ENCODE measurements around the gene TIAM1.

Gene TIAM1

DNA sequence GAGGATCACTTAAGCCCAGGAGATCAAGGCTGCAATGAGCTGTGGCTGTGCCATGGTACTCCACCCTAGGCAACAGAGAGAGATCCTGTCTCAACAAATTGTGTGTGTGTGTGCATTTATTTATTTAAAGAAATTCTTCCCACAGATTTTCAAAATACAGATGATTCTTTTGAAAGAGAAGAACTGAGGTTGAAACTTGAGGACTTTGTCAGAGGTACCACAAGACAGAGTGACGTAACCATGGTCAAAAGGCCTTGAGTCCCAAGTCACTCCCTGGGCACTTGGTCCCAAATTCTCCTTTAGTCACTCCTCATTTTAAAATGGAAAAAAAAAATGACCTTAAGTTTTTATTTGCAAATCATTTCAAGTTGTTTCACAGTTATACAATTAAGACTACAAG is 57.4 kb downstream of the TIAM1 start:
- Histone ChIP-seq H3K4me1 (ENCODE audit: control insufficient read depth, insufficient read depth, low read length) (peaks cover 16% of the 10 kb centered on the region), H3K27me3 (ENCODE audit: control insufficient read depth, insufficient read depth, low read length) (no peaks in the 10 kb centered on the region), H3K9ac (ENCODE audit: low read length) (no peak overlapping the region), H3K9me3 (ENCODE audit: control insufficient read depth, insufficient read depth, low read depth, low read length) (peaks cover 13% of the 10 kb centered on the region), H3K36me3 (ENCODE audit: control insufficient read depth, insufficient read depth, low read length) (no peaks in the 10 kb centered on the region), H3K27ac (ENCODE audit: low read depth, low read length) (no peak overlapping the region), H3K4me3 (ENCODE audit: low read depth, low read length) (no peak overlapping the region)

DNA sequence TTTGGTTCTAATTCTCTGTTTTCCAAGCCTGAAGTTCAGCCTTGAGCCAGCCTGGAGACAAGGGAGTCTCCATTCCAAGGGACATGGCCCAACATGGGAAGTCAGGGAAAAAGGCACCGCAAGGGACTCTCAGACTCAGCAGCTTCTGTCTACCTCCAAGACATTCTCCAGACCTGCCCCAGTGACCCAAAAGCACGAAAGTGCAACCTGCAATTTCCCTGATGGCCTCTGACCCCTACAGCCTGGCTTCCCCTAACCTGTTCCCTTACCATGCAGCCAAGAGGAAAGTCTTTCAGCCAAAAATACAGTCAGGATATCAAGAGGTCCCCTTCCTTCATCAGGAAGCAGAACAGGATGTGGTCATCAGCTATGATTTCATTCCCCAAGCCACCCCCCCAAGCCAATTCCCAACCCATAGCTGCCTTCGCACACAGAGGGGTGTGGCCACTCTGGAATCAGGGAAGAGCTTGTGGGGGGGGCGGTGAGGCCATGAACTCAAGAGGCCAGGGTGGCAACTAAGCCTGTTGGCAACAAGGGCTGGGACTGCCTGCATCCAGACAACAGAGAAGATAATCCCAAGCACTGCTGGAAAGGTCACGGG is 59.2 kb downstream of the TIAM1 start:
- peaks cover 22% of the 10 kb centered on the region for H3K4me1 ChIP-seq (ENCODE audit: control insufficient read depth, insufficient read depth, low read length)
- no peaks in the 10 kb centered on the region for H3K36me3 ChIP-seq (ENCODE audit: control insufficient read depth, insufficient read depth, low read length)
- H3K4me3 ChIP-seq (ENCODE audit: low read depth, low read length) = no peak overlapping the region
- H3K9ac ChIP-seq (ENCODE audit: low read length) = no peak overlapping the region
- H3K27me3 ChIP-seq (ENCODE audit: control insufficient read depth, insufficient read depth, low read length) = no peaks in the 10 kb centered on the region
- peaks cover 13% of the 10 kb centered on the region for H3K9me3 ChIP-seq (ENCODE audit: control insufficient read depth, insufficient read depth, low read depth, low read length)
- H3K27ac ChIP-seq (ENCODE audit: low read depth, low read length) = no peak overlapping the region

GRCh38 chr21:31283025-31283424 is 61.0 kb downstream of the TIAM1 start:
- Histone ChIP-seq H3K36me3 (ENCODE audit: control insufficient read depth, insufficient read depth, low read length) (no peaks in the 10 kb centered on the region), H3K27me3 (ENCODE audit: control insufficient read depth, insufficient read depth, low read length) (no peaks in the 10 kb centered on the region), H3K9me3 (ENCODE audit: control insufficient read depth, insufficient read depth, low read depth, low read length) (peaks cover 4% of the 10 kb centered on the region; the same call in 1 of the 2 replicates), H3K27ac (ENCODE audit: low read depth, low read length) (no peak overlapping the region), H3K4me1 (ENCODE audit: control insufficient read depth, insufficient read depth, low read length) (peaks cover 24% of the 10 kb centered on the region), H3K9ac (ENCODE audit: low read length) (no peak overlapping the region), H3K4me3 (ENCODE audit: low read depth, low read length) (no peak overlapping the region)

GRCh38 chr21:31282095-31282709 is 61.9 kb downstream of the TIAM1 start:
- Histone ChIP-seq H3K27ac (ENCODE audit: low read depth, low read length) (no peak overlapping the region), H3K4me1 (ENCODE audit: control insufficient read depth, insufficient read depth, low read length) (peaks cover 24% of the 10 kb centered on the region), H3K27me3 (ENCODE audit: control insufficient read depth, insufficient read depth, low read length) (no peaks in the 10 kb centered on the region), H3K9me3 (ENCODE audit: control insufficient read depth, insufficient read depth, low read depth, low read length) (no peaks in the 10 kb centered on the region), H3K36me3 (ENCODE audit: control insufficient read depth, insufficient read depth, low read length) (no peaks in the 10 kb centered on the region), H3K4me3 (ENCODE audit: low read depth, low read length) (no peak overlapping the region), H3K9ac (ENCODE audit: low read length) (no peak overlapping the region)

DNA sequence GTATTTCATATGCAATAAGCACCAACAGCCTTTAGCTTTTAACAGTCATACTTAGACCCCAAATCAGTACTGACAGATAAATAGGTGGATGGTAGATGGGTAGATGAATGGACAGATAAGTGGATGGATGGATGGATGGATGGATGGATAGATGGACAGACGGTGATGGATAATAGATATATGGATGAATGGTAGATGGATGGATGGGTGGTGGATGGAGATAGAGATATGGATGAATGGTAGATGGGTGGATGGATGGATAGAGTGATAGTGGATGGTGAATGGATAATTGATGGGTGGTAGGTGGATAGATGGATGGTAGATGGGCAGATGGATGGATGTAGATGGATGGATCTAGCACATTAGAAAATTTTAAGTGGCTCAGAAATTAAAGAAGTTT is 62.5 kb downstream of the TIAM1 start:
- Histone ChIP-seq H3K4me1 (ENCODE audit: control insufficient read depth, insufficient read depth, low read length) (peaks cover 29% of the 10 kb centered on the region), H3K27me3 (ENCODE audit: control insufficient read depth, insufficient read depth, low read length) (no peaks in the 10 kb centered on the region), H3K36me3 (ENCODE audit: control insufficient read depth, insufficient read depth, low read length) (no peaks in the 10 kb centered on the region), H3K27ac (ENCODE audit: low read depth, low read length) (no peak overlapping the region), H3K9ac (ENCODE audit: low read length) (no peak overlapping the region), H3K4me3 (ENCODE audit: low read depth, low read length) (no peak overlapping the region), H3K9me3 (ENCODE audit: control insufficient read depth, insufficient read depth, low read depth, low read length) (no peaks in the 10 kb centered on the region)

DNA sequence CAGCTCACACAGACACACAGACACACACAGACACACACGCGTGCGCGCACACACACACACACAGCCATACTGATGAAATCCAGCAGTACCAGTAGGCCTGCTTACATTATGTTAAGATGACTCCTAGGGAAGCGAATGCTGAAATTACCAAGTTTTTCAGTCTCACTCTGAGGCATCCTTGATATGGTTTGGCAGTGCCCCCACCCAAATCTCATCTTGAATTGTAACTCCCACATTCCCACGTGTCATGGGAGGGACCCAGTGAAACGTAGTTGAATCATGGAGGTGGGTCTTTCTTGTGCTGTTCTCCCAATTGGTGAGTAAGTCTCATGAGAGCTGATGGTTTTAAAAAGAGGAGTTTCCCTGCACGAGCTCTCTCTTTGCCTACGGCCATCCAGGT is 64.1 kb downstream of the TIAM1 start:
- H3K27ac ChIP-seq (ENCODE audit: low read depth, low read length) = no peak overlapping the region
- H3K9me3 ChIP-seq (ENCODE audit: control insufficient read depth, insufficient read depth, low read depth, low read length) = no peaks in the 10 kb centered on the region

DNA sequence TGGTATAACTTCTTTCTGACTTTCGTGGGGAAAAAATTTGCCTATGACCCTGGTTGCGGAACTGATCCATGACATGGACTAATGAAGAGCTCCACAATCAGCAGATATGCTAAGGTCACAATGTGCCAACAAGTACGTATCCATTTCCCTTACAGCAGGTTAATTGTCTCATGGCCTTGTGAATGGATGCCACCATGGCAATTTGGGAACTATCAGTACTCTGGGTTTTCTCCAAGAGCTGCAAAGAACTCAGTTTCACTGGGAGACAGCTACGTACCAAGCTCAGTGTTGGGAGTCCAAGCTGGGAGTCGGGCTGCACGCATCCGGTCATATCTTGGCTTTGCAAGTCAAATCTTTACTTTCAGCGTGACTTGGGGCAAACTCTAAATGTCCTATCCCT is 64.8 kb downstream of the TIAM1 start:
- Histone ChIP-seq H3K27ac (ENCODE audit: low read depth, low read length) (no peak overlapping the region), H3K9me3 (ENCODE audit: control insufficient read depth, insufficient read depth, low read depth, low read length) (no peaks in the 10 kb centered on the region)

More for the DNA sequence above, 64.1 kb downstream of the TIAM1 start:
- no peaks in the 10 kb centered on the region for H3K36me3 ChIP-seq (ENCODE audit: control insufficient read depth, insufficient read depth, low read length)
- H3K9ac ChIP-seq (ENCODE audit: low read length) = no peak overlapping the region
- peaks cover 30% of the 10 kb centered on the region for H3K4me1 ChIP-seq (ENCODE audit: control insufficient read depth, insufficient read depth, low read length)
- no peak overlapping the region for H3K4me3 ChIP-seq (ENCODE audit: low read depth, low read length)
- H3K27me3 ChIP-seq (ENCODE audit: control insufficient read depth, insufficient read depth, low read length) = no peaks in the 10 kb centered on the region

GRCh38 chr21:31278511-31279130 is 65.4 kb downstream of the TIAM1 start:
- Histone ChIP-seq H3K4me3 (ENCODE audit: low read depth, low read length) (no peak overlapping the region), H3K36me3 (ENCODE audit: control insufficient read depth, insufficient read depth, low read length) (no peaks in the 10 kb centered on the region), H3K4me1 (ENCODE audit: control insufficient read depth, insufficient read depth, low read length) (peaks cover 17% of the 10 kb centered on the region; the same call in 1 of the 2 replicates), H3K27ac (ENCODE audit: low read depth, low read length) (no peak overlapping the region), H3K27me3 (ENCODE audit: control insufficient read depth, insufficient read depth, low read length) (no peaks in the 10 kb centered on the region), H3K9ac (ENCODE audit: low read length) (no peak overlapping the region), H3K9me3 (ENCODE audit: control insufficient read depth, insufficient read depth, low read depth, low read length) (no peaks in the 10 kb centered on the region; the same call in 1 of the 2 replicates)

More for the DNA sequence above, 64.8 kb downstream of the TIAM1 start:
- Histone ChIP-seq H3K27me3 (ENCODE audit: control insufficient read depth, insufficient read depth, low read length) (no peaks in the 10 kb centered on the region), H3K4me1 (ENCODE audit: control insufficient read depth, insufficient read depth, low read length) (peaks cover 23% of the 10 kb centered on the region), H3K36me3 (ENCODE audit: control insufficient read depth, insufficient read depth, low read length) (no peaks in the 10 kb centered on the region), H3K9ac (ENCODE audit: low read length) (no peak overlapping the region), H3K4me3 (ENCODE audit: low read depth, low read length) (no peak overlapping the region)

DNA sequence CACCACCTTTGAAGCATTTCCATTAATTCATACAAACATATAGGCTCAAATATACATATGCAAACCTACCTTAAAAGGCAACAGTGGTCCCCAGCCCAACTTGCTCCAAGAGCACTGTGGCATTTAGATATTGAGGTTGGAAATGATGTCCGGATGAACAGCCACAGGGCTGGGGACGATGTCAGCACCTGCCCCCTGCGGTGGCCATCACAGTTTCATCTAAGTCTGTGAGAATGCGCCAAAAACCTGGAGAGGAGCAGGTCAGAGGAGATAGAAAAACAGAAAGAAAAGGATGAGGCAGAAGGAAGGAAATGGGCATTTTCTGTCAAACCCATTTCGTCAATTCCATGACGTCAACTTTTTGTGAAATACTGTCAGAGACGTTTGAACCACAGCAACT is 67.4 kb downstream of the TIAM1 start:
- H3K9me3 ChIP-seq (ENCODE audit: control insufficient read depth, insufficient read depth, low read depth, low read length) = no peaks in the 10 kb centered on the region; the same call in 1 of the 2 replicates
- no peaks in the 10 kb centered on the region for H3K36me3 ChIP-seq (ENCODE audit: control insufficient read depth, insufficient read depth, low read length)
- H3K27ac ChIP-seq (ENCODE audit: low read depth, low read length) = no peak overlapping the region
- H3K4me1 ChIP-seq (ENCODE audit: control insufficient read depth, insufficient read depth, low read length) = peaks cover 17% of the 10 kb centered on the region; the same call in 1 of the 2 replicates
- no peak overlapping the region for H3K4me3 ChIP-seq (ENCODE audit: low read depth, low read length)
- no peak overlapping the region for H3K9ac ChIP-seq (ENCODE audit: low read length)
- no peaks in the 10 kb centered on the region for H3K27me3 ChIP-seq (ENCODE audit: control insufficient read depth, insufficient read depth, low read length)

- Histone ChIP-seq H3K27ac (ENCODE audit: low read depth, low read length) (no peak overlapping the region), H3K36me3 (ENCODE audit: control insufficient read depth, insufficient read depth, low read length) (no peaks in the 10 kb centered on the region), H3K9ac (ENCODE audit: low read length) (no peak overlapping the region), H3K4me1 (ENCODE audit: control insufficient read depth, insufficient read depth, low read length) (peaks cover 17% of the 10 kb centered on the region; the same call in 1 of the 2 replicates), H3K9me3 (ENCODE audit: control insufficient read depth, insufficient read depth, low read depth, low read length) (no peaks in the 10 kb centered on the region; the same call in 1 of the 2 replicates), H3K4me3 (ENCODE audit: low read depth, low read length) (no peak overlapping the region), H3K27me3 (ENCODE audit: control insufficient read depth, insufficient read depth, low read length) (no peaks in the 10 kb centered on the region)
These were observed 68.2 kb downstream of the TIAM1 start for GRCh38 chr21:31275901-31276300.

DNA sequence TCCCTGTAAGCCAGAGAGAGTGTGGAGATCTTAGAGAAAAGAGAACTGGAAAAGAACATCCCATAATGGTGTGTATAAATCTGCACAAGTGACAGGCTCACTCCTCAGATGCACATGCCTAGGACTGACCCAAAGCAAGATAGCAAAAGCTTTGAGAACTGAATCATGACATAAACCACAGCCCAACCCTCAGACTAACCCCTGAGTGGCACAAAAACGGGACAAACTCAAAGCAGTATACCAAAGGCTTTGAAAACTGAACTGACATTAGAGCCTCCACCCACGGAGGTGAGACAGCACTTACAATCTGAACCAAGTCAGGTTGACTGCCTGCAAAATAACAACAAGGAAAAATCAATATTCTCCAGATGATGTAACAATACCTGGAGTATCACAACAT is 70.8 kb downstream of the TIAM1 start:
- no peaks in the 10 kb centered on the region; the same call in 1 of the 2 replicates for H3K9me3 ChIP-seq (ENCODE audit: control insufficient read depth, insufficient read depth, low read depth, low read length)
- no peak overlapping the region for H3K9ac ChIP-seq (ENCODE audit: low read length)
- H3K27me3 ChIP-seq (ENCODE audit: control insufficient read depth, insufficient read depth, low read length) = no peaks in the 10 kb centered on the region
- no peak overlapping the region for H3K4me3 ChIP-seq (ENCODE audit: low read depth, low read length)
- H3K4me1 ChIP-seq (ENCODE audit: control insufficient read depth, insufficient read depth, low read length) = peaks cover 10% of the 10 kb centered on the region; the same call in 1 of the 2 replicates
- H3K27ac ChIP-seq (ENCODE audit: low read depth, low read length) = no peak overlapping the region
- H3K36me3 ChIP-seq (ENCODE audit: control insufficient read depth, insufficient read depth, low read length) = no peaks in the 10 kb centered on the region

All from HUES6 (cell line).